IMR-90 (cell line): ENCODE measurements around the gene STK32A. TPM values are rescaled to one million over a fixed set of nuclear protein-coding genes. Genes with fewer than 3 reads are reported as not detected.

Experiments
- ATAC-seq: fragments of 200-7000 bp; cut with Tn5 transposase; 2 replicates; pipeline ENCODE4 v1.9.1; 2020; ENCODE audit warnings: low read depth, mild to moderate bottlenecking, moderate library complexity
- BruUV-seq: library from RNA; stranded (reverse); fragments of 400-500 nt; replicated peaks from 2 replicates; lab custom pipeline; 2021; lab: Mats Ljungman, UMichigan
- CTCF ChIA-PET: fragments of 300-600 bp; formaldehyde crosslinking; extraction: SDS; loops from one replicate; lab custom pipeline; 2021; ENCODE audit warnings: antibody characterized with exemption; lab: Yijun Ruan, JAX
- POLR2A ChIA-PET: fragments of 300-600 bp; sonication (Branson Sonifier 250); formaldehyde crosslinking; loops from one replicate; lab custom pipeline; 2022; ENCODE audit warnings: antibody characterized with exemption; ENCODE audit not compliant: unreplicated experiment; lab: Charles Lee
- DNase-seq: peaks from one replicate; pipeline ENCODE4 v3.0.0; 2013
- H2AFZ ChIP-seq: replicated peaks from 2 replicates; pipeline ENCODE3; 2013; ENCODE audit warnings: low read length, mild to moderate bottlenecking; ENCODE audit not compliant: poor library complexity
- H2AK5ac ChIP-seq: 2 replicates; pipeline ENCODE4 v1.6.1; 2013; ENCODE audit warnings: low read depth, low read length, inconsistent platforms
- H2AK9ac ChIP-seq: replicated peaks from 2 replicates; pipeline ENCODE3; 2013; ENCODE audit warnings: mild to moderate bottlenecking, low read depth, low read length, moderate library complexity; ENCODE audit not compliant: poor library complexity
- H2BK120ac ChIP-seq: 2 replicates; pipeline ENCODE4 v1.6.1; 2013; ENCODE audit warnings: low read depth, low read length, inconsistent platforms
- H2BK15ac ChIP-seq: 3 replicates; pipeline ENCODE4 v1.6.1; 2013; ENCODE audit warnings: low read depth, low read length, inconsistent platforms
- H2BK20ac ChIP-seq: 2 replicates; pipeline ENCODE4 v1.6.1; 2013; ENCODE audit warnings: low read depth, mild to moderate bottlenecking, inconsistent platforms, low read length, moderate library complexity
- H2BK5ac ChIP-seq: 2 replicates; pipeline ENCODE4 v1.6.1; 2013; ENCODE audit warnings: mild to moderate bottlenecking, low read depth, low read length, inconsistent platforms; ENCODE audit not compliant: poor library complexity, severe bottlenecking
- H3K14ac ChIP-seq: replicated peaks from 2 replicates; pipeline ENCODE4 v1.6.1; 2013; ENCODE audit warnings: low read depth, low read length, inconsistent platforms
- H3K18ac ChIP-seq: 2 replicates; pipeline ENCODE4 v1.6.1; 2013; ENCODE audit warnings: low read depth, low read length, control low read depth
- H3K23ac ChIP-seq: 2 replicates; pipeline ENCODE4 v1.6.1; 2013; ENCODE audit warnings: low read depth, low read length, inconsistent platforms
- H3K27ac ChIP-seq: 2 replicates; pipeline ENCODE4 v1.5.1; 2013; ENCODE audit warnings: mild to moderate bottlenecking, control low read depth, low read length; ENCODE audit not compliant: insufficient read depth
- H3K27me3 ChIP-seq: 2 replicates; pipeline ENCODE4 v1.6.1; 2013; ENCODE audit warnings: low read length; ENCODE audit not compliant: control insufficient read depth, insufficient read depth
- H3K36me3 ChIP-seq: 2 replicates; pipeline ENCODE4 v1.6.1; 2013; ENCODE audit warnings: low read length, mixed read lengths; ENCODE audit not compliant: control insufficient read depth, insufficient read depth
- H3K4ac ChIP-seq: 2 replicates; pipeline ENCODE4 v1.6.1; 2013; ENCODE audit warnings: low read depth, low read length, inconsistent platforms
- H3K4me1 ChIP-seq: 2 replicates; pipeline ENCODE4 v1.6.1; 2013; ENCODE audit warnings: low read length, mixed read lengths; ENCODE audit not compliant: control insufficient read depth, insufficient read depth
- H3K4me2 ChIP-seq: 2 replicates; pipeline ENCODE4 v1.6.1; 2013; ENCODE audit warnings: low read depth, mild to moderate bottlenecking, control low read depth, low read length, moderate library complexity
- H3K4me3 ChIP-seq: 2 replicates; pipeline ENCODE4 v1.5.1; 2013; ENCODE audit warnings: low read depth, mild to moderate bottlenecking, control low read depth, low read length, moderate library complexity; ENCODE audit not compliant: insufficient read depth
- H3K56ac ChIP-seq: 2 replicates; pipeline ENCODE4 v1.6.1; 2013; ENCODE audit warnings: low read length, inconsistent platforms; ENCODE audit not compliant: insufficient read depth; ENCODE audit errors: extremely low read depth
- H3K79me1 ChIP-seq, 2 experiments: 2 replicates each; pipeline ENCODE4 v1.6.1; 2013; ENCODE audit warnings: low read length in 2 of 2, inconsistent platforms in 1 of 2, low read depth in 1 of 2
- H3K9ac ChIP-seq: 2 replicates; pipeline ENCODE4 v1.6.1; 2013; ENCODE audit warnings: low read depth, low read length, control low read depth
- H3K9me1 ChIP-seq: 2 replicates; pipeline ENCODE4 v1.6.1; 2013; ENCODE audit warnings: low read length, inconsistent platforms; ENCODE audit not compliant: insufficient read depth
- H3K9me3 ChIP-seq: 2 replicates; pipeline ENCODE4 v1.6.1; 2013; ENCODE audit warnings: low read length; ENCODE audit not compliant: control insufficient read depth, insufficient read depth
- H4K20me1 ChIP-seq: 2 replicates; pipeline ENCODE4 v1.6.1; 2013; ENCODE audit warnings: low read length, inconsistent platforms; ENCODE audit not compliant: insufficient read depth
- H4K5ac ChIP-seq: 2 replicates; pipeline ENCODE4 v1.6.1; 2013; ENCODE audit warnings: mild to moderate bottlenecking, low read depth, low read length, control low read depth
- H4K8ac ChIP-seq, 2 experiments: 2 replicates each; pipeline ENCODE4 v1.6.1; 2013; ENCODE audit warnings: low read depth in 2 of 2, low read length in 2 of 2, control low read depth in 1 of 2, inconsistent platforms in 1 of 2
- H4K91ac ChIP-seq: 2 replicates; pipeline ENCODE4 v1.6.1; 2013; ENCODE audit warnings: low read depth, low read length, inconsistent platforms; ENCODE audit not compliant: insufficient read depth
- FOS ChIP-seq: fragments of 150-350 bp; IDR thresholded peaks from 2 replicates; pipeline ENCODE4 v1.6.1; 2016; ENCODE audit warnings: low read depth, low read length
- MAFK ChIP-seq: IDR thresholded peaks from 2 replicates; pipeline ENCODE4 v1.6.1; 2012; ENCODE audit warnings: low read depth, low read length, improper control_type of control experiment
- WGBS, 2 experiments: methylation state at CpG; one replicate each; pipeline versions ENCODE4 v1.1.5 to v1.1.7; 2013; ENCODE audit warnings: missing lambda C conversion rate in 2 of 2; ENCODE audit not compliant: insufficient read length in 1 of 2; ENCODE audit errors: extremely low coverage in 2 of 2; 5-methylcytosine and 5-hydroxymethylcytosine counted together
- dilution Hi-C: fragments of 300-500 bp; cut with HindIII; formaldehyde crosslinking; loops from one replicate; pipeline ENCODE4 v1.14.3; 2018; ENCODE audit warnings: low sequenced_read_pairs; ENCODE audit not compliant: unreplicated experiment
- in situ Hi-C: fragments of 300-500 bp; cut with MboI; formaldehyde crosslinking; loops from 3 replicates; pipeline ENCODE4 v1.14.3; 2019; ENCODE audit warnings: low sequenced_read_pairs, inconsistent platforms, mixed read lengths
- intact Hi-C: fragments of 100-400 bp; cut with micrococcal nuclease; formaldehyde crosslinking; loops from 2 replicates; pipeline ENCODE4 v1.10.0; 2022
- polyA plus RNA-seq, 3 experiments: library from polyadenylated mRNA; depleted of rRNA; stranded (reverse); fragments of >200 nt; gene quantifications; 2 replicates each; pipeline ENCODE4 v1.2.3, GENCODE V29; 2012; ENCODE audit warnings: low replicate concordance in 1 of 3
- total RNA-seq: library from RNA; depleted of rRNA; stranded (reverse); fragments of >200 nt; gene quantifications from 2 replicates; pipeline ENCODE4 v1.2.3, GENCODE V29; 2012
- TF ChIP-seq, protein P1 (sequence below): fragments of 150-350 bp; IDR thresholded peaks from 2 replicates; pipeline ENCODE4 v1.6.1; 2017; ENCODE audit warnings: mild to moderate bottlenecking, antibody characterized with exemption, low read length, low read depth

Gene STK32A
- total and polyA plus RNA-seq, 2 of the 4 experiments (the other 2 are of a cell fraction) = 0.12 to 0.18 TPM

DNA sequence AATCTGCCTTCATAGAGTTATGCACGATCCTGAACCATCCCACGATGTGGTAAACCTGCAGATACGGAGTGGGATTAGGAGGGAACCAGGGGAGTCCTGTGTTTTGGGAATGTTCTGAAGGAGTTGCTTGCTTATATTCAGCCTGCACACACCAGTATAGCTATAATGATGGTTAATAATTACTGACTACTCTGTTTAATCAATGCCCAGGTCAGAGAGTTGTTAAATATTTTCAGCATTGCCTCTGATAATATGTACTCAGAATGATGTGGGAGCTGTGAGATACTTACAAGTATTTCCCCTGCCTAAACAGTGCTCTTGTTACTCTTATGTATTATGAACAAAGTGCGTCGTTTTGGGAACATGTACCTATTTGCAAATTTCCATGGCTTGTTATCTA lies 34.8 kb upstream of the STK32A start:
- no peak overlapping the region for H3K56ac ChIP-seq
- H4K8ac ChIP-seq = no peak overlapping the region
- ATAC-seq (no peak), DNase-seq (no peak)
- H3K27me3 ChIP-seq = no peaks in the 10 kb centered on the region
- no peak overlapping the region for H2BK15ac ChIP-seq
- H2AFZ ChIP-seq = no peak overlapping the region
- dilution Hi-C loops = no loop called here
- ChIA-PET CTCF (no interaction called here), POLR2A (no interaction called here)
- H2BK20ac ChIP-seq = no peak overlapping the region
- H3K23ac ChIP-seq = no peak overlapping the region
- H3K9me1 ChIP-seq = no peaks in the 10 kb centered on the region
- intact Hi-C loops = no loop called here
- H2BK5ac ChIP-seq = no peak overlapping the region
- H3K9ac ChIP-seq = no peak overlapping the region
- in situ Hi-C loops = no loop called here
- no peaks in the 10 kb centered on the region for H3K4me1 ChIP-seq
- H3K18ac ChIP-seq = no peak overlapping the region
- H3K27ac ChIP-seq = no peak overlapping the region
- H3K9me3 ChIP-seq = no peaks in the 10 kb centered on the region
- H4K20me1 ChIP-seq = no peaks in the 10 kb centered on the region
- H4K5ac ChIP-seq = no peak overlapping the region
- H2BK120ac ChIP-seq = no peak overlapping the region
- no peak overlapping the region for H3K14ac ChIP-seq
- TF ChIP-seq, protein P1, sequence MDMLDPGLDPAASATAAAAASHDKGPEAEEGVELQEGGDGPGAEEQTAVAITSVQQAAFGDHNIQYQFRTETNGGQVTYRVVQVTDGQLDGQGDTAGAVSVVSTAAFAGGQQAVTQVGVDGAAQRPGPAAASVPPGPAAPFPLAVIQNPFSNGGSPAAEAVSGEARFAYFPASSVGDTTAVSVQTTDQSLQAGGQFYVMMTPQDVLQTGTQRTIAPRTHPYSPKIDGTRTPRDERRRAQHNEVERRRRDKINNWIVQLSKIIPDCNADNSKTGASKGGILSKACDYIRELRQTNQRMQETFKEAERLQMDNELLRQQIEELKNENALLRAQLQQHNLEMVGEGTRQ = no peak
- TF ChIP-seq MAFK (no peak), FOS (no peak)
- no peaks in the 10 kb centered on the region for H3K36me3 ChIP-seq
- H3K4ac ChIP-seq = no peak overlapping the region
- H2AK9ac ChIP-seq = no peak overlapping the region
- no peak overlapping the region for H4K91ac ChIP-seq
- H3K4me3 ChIP-seq = no peak overlapping the region
- BruUV-seq = no TSS peak
- H3K4me2 ChIP-seq = no peak overlapping the region
- no peak overlapping the region for H2AK5ac ChIP-seq
- H3K79me1 ChIP-seq = no peaks in the 10 kb centered on the region
- no CpG with 5 or more reads among the region's 5 CpGs for WGBS, 2 experiments
